ENCODE data around the gene MARK1. TPM values are rescaled to one million over a fixed set of nuclear protein-coding genes. Genes with fewer than 3 reads are reported as not detected.

The MARK1 gene
- total and polyA plus RNA-seq, 2 of the 13 experiments (the other 11 are each of a cell fraction or from before 2014, with no cell fraction given) = not detected

DNA sequence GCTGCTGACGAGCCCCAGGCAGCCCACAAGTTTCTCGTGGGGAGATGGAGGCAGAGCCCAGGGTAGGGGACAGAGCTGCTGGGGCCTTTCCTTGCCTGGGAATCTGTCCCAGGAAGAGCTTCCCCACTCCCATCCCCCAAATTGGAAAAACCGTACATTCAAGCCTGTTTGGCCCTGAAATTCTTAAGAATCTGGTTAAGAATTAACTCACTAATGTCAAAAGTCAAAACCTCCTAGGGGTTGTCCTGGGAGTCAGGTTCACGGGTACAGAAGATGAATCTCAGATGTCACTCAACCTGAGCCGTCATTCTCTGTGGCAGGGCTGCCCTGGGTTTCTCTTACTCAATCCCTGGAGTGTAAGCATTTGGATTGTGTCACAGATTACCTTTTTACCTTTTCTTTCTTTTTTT is 170.7 kb downstream of the MARK1 start (continued):
- TF ChIP-seq REPIN1 (CRISPR knock-in tag; IDR thresholded peaks at IDR 0.05; ENCODE audit: borderline replicate concordance, low read depth) = peak; percentile 40; the same call in 1 of the 2 replicates
- TF ChIP-seq KDM4B (CRISPR knock-in tag; IDR thresholded peaks at IDR 0.05) = no peak
- no peak for TF ChIP-seq SMYD3 (CRISPR knock-in tag; IDR thresholded peaks at IDR 0.05)
- no peak for TF ChIP-seq ZNF251 (CRISPR knock-in tag; IDR thresholded peaks at IDR 0.05)
- TF ChIP-seq ZNF274 (CRISPR knock-in tag; IDR thresholded peaks at IDR 0.05) = no peak
- 0 out of 2 replicates have a peak, but pooled peaks have one; percentile 31 for TF ChIP-seq SP5 (CRISPR knock-in tag; IDR thresholded peaks at IDR 0.05; ENCODE audit: borderline replicate concordance, low read depth)
- TF ChIP-seq PHF21A (CRISPR knock-in tag; IDR thresholded peaks at IDR 0.05) = peak; percentile 82; the same call in 1 of the 2 replicates
- no peak for TF ChIP-seq ZNF672 (CRISPR knock-in tag; IDR thresholded peaks at IDR 0.05)
- TF ChIP-seq ZBTB7B (CRISPR knock-in tag; IDR thresholded peaks at IDR 0.05) = no peak
- peak; percentile 72 for TF ChIP-seq HMG20B (CRISPR knock-in tag; conservative IDR thresholded peaks at IDR 0.05)
- TF ChIP-seq ISL2 (CRISPR knock-in tag; IDR thresholded peaks at IDR 0.05) = peak; percentile 55; the same call in 1 of the 2 replicates
- no peak for TF ChIP-seq CENPX (CRISPR knock-in tag; IDR thresholded peaks at IDR 0.05)
- no peak for TF ChIP-seq ZNF333 (CRISPR knock-in tag; IDR thresholded peaks at IDR 0.05; ENCODE audit: borderline replicate concordance)
- TF ChIP-seq, protein P1, sequence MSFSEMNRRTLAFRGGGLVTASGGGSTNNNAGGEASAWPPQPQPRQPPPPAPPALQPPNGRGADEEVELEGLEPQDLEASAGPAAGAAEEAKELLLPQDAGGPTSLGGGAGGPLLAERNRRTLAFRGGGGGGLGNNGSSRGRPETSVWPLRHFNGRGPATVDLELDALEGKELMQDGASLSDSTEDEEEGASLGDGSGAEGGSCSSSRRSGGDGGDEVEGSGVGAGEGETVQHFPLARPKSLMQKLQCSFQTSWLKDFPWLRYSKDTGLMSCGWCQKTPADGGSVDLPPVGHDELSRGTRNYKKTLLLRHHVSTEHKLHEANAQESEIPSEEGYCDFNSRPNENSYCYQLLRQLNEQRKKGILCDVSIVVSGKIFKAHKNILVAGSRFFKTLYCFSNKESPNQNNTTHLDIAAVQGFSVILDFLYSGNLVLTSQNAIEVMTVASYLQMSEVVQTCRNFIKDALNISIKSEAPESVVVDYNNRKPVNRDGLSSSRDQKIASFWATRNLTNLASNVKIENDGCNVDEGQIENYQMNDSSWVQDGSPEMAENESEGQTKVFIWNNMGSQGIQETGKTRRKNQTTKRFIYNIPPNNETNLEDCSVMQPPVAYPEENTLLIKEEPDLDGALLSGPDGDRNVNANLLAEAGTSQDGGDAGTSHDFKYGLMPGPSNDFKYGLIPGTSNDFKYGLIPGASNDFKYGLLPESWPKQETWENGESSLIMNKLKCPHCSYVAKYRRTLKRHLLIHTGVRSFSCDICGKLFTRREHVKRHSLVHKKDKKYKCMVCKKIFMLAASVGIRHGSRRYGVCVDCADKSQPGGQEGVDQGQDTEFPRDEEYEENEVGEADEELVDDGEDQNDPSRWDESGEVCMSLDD (CRISPR knock-in tag; IDR thresholded peaks at IDR 0.05; ENCODE audit: borderline replicate concordance) = no peak
- TF ChIP-seq HOXA3 (CRISPR knock-in tag; IDR thresholded peaks at IDR 0.05) = 0 out of 2 replicates have a peak, but pooled peaks have one; percentile 32
- peak; percentile 65 for TF ChIP-seq SKI (IDR thresholded peaks at IDR 0.05; ENCODE audit: partially characterized antibody)
- no peak for TF ChIP-seq ZNF510 (CRISPR knock-in tag; IDR thresholded peaks at IDR 0.05; ENCODE audit: low read depth)
- no peak for TF ChIP-seq ZNF263 (CRISPR knock-in tag; IDR thresholded peaks at IDR 0.05)
- TF ChIP-seq POLR2AphosphoS5 (IDR thresholded peaks at IDR 0.05; ENCODE audit: low read depth, low read length) = 0 out of 2 replicates have a peak, but pooled peaks have one; percentile 6
- no peak for TF ChIP-seq TBX3 (IDR thresholded peaks at IDR 0.05; ENCODE audit: borderline replicate concordance)
- TF ChIP-seq CCAR2 (optimal IDR thresholded peaks at IDR 0.05; ENCODE audit: low read depth, low read length) = no peak
- peak; percentile 66; the same call in 1 of the 2 replicates for TF ChIP-seq HNF4A (CRISPR knock-in tag; IDR thresholded peaks at IDR 0.05)
- TF ChIP-seq ZNF292 (CRISPR knock-in tag; IDR thresholded peaks at IDR 0.05; ENCODE audit: borderline replicate concordance, low read depth) = 0 out of 2 replicates have a peak, but pooled peaks have one; percentile 27
- no peak for TF ChIP-seq STAT5B (CRISPR knock-in tag; IDR thresholded peaks at IDR 0.05)
- TF ChIP-seq GATAD2A (CRISPR knock-in tag; IDR thresholded peaks at IDR 0.05) = peak; percentile 83
- no peak for TF ChIP-seq MEF2D (CRISPR knock-in tag; IDR thresholded peaks at IDR 0.05)
- TF ChIP-seq, protein P2, sequence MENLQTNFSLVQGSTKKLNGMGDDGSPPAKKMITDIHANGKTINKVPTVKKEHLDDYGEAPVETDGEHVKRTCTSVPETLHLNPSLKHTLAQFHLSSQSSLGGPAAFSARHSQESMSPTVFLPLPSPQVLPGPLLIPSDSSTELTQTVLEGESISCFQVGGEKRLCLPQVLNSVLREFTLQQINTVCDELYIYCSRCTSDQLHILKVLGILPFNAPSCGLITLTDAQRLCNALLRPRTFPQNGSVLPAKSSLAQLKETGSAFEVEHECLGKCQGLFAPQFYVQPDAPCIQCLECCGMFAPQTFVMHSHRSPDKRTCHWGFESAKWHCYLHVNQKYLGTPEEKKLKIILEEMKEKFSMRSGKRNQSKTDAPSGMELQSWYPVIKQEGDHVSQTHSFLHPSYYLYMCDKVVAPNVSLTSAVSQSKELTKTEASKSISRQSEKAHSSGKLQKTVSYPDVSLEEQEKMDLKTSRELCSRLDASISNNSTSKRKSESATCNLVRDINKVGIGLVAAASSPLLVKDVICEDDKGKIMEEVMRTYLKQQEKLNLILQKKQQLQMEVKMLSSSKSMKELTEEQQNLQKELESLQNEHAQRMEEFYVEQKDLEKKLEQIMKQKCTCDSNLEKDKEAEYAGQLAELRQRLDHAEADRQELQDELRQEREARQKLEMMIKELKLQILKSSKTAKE (CRISPR knock-in tag; IDR thresholded peaks at IDR 0.05; ENCODE audit: borderline replicate concordance) = peak; percentile 38; the same call in 1 of the 2 replicates
- TF ChIP-seq, protein P3, sequence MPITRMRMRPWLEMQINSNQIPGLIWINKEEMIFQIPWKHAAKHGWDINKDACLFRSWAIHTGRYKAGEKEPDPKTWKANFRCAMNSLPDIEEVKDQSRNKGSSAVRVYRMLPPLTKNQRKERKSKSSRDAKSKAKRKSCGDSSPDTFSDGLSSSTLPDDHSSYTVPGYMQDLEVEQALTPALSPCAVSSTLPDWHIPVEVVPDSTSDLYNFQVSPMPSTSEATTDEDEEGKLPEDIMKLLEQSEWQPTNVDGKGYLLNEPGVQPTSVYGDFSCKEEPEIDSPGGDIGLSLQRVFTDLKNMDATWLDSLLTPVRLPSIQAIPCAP (CRISPR knock-in tag; IDR thresholded peaks at IDR 0.05; ENCODE audit: low read depth) = no peak
- no peak for TF ChIP-seq MXI1 (IDR thresholded peaks at IDR 0.05; ENCODE audit: borderline replicate concordance, low read depth, low read length)
